ENCODE data around the gene SUGT1. TPM values are rescaled to one million over a fixed set of nuclear protein-coding genes. Genes with fewer than 3 reads are reported as not detected.
"Not testable (repeated sequence)": the region's sequence is repeated elsewhere in the genome, so short reads cannot be mapped to it uniquely, and the experiment has no call there.

The SUGT1 gene
- total RNA-seq (ENCODE audit: unreplicated experiment) = 71.8 TPM
- long read RNA-seq, partial matches to known transcripts = 3 of 9 reads
- long read RNA-seq, other reads (novel, unspliced or antisense) = 6 of 9 reads

- no peaks in the 10 kb centered on the region for H3K9me3 Mint-ChIP-seq (ENCODE audit: unreplicated experiment)
- H3K4me1 Mint-ChIP-seq (ENCODE audit: unreplicated experiment) = peaks cover 15% of the 10 kb centered on the region
- H3K27ac Mint-ChIP-seq (ENCODE audit: unreplicated experiment) = no peak within 1 kb of the TSS
- peaks cover 13% of the 10 kb centered on the region for H3K36me3 Mint-ChIP-seq (ENCODE audit: low read depth, unreplicated experiment)
- TF ChIP-seq, protein P1, sequence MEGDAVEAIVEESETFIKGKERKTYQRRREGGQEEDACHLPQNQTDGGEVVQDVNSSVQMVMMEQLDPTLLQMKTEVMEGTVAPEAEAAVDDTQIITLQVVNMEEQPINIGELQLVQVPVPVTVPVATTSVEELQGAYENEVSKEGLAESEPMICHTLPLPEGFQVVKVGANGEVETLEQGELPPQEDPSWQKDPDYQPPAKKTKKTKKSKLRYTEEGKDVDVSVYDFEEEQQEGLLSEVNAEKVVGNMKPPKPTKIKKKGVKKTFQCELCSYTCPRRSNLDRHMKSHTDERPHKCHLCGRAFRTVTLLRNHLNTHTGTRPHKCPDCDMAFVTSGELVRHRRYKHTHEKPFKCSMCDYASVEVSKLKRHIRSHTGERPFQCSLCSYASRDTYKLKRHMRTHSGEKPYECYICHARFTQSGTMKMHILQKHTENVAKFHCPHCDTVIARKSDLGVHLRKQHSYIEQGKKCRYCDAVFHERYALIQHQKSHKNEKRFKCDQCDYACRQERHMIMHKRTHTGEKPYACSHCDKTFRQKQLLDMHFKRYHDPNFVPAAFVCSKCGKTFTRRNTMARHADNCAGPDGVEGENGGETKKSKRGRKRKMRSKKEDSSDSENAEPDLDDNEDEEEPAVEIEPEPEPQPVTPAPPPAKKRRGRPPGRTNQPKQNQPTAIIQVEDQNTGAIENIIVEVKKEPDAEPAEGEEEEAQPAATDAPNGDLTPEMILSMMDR (IDR thresholded peaks at IDR 0.05; ENCODE audit: unreplicated experiment) = peak; percentile 48
- no peaks in the 10 kb centered on the region for H3K27me3 Mint-ChIP-seq (ENCODE audit: unreplicated experiment)
- no peak within 1 kb of the TSS for H3K4me3 Mint-ChIP-seq (ENCODE audit: unreplicated experiment)
- DNase-seq (ENCODE audit: low spot score) = peak; percentile 93
Observed at GRCh38 chr13:52652196-52652979, at the start of gene SUGT1. SUGT1 (plus strand) TSS chr13:52652836; CDS start chr13:52652921, 85 bp downstream.

DNA sequence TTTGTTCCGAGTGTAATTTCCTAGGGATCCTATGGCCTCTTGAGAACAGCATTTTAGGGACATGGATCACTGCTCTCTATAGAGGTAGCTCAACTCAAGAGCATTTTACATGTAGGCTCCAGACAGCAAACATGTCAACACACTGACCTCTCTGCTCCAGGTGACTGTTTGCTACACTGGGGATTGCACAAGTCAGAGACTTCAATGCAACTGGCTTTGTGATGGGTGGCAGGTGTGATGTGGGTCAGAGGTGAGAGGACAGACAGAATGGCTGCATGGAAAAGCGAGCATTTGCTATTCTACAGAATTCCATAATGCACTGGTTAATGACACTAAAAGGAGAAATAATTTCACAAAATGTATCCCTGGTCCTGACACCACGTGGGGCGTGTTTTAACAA is 49.3 kb upstream of the SUGT1 start:
- Mint-ChIP-seq H3K4me1 (ENCODE audit: unreplicated experiment) (peaks cover 40% of the 10 kb centered on the region), H3K27ac (ENCODE audit: unreplicated experiment) (peak overlapping the region; percentile 27)

DNA sequence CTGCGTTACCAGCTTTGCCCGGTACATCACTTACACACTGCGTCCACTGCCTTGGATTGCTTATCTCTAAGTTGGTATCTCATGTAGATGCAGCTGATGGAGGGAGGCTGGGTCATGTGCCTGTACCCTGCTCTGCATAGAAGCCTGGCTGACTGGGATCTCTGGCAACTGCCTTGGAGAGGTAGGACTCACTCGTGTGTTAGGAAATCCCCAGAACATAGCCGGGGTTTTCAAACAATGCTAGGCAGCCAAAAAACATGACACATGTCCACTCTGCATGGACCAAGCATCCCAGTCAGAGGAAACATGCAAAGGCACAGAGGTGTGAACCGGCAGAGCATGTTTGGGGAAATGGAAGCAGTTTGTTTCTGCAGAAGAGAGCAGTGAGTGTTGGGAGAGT is 46.5 kb upstream of the SUGT1 start:
- peaks cover 35% of the 10 kb centered on the region for H3K4me1 Mint-ChIP-seq (ENCODE audit: unreplicated experiment)
- H3K9me3 Mint-ChIP-seq (ENCODE audit: unreplicated experiment); H3K27me3 Mint-ChIP-seq (ENCODE audit: unreplicated experiment); DNase-seq (ENCODE audit: low spot score); H3K27ac Mint-ChIP-seq (ENCODE audit: unreplicated experiment): not testable (repeated sequence)
- peaks cover 31% of the 10 kb centered on the region for H3K36me3 Mint-ChIP-seq (ENCODE audit: low read depth, unreplicated experiment)
- H3K4me3 Mint-ChIP-seq (ENCODE audit: unreplicated experiment) = peak overlapping the region; percentile 47

More for the DNA sequence above, 49.3 kb upstream of the SUGT1 start:
- Mint-ChIP-seq H3K36me3 (ENCODE audit: low read depth, unreplicated experiment) (peaks cover 32% of the 10 kb centered on the region), H3K27me3 (ENCODE audit: unreplicated experiment) (peaks cover 18% of the 10 kb centered on the region)
- not testable (repeated sequence) for H3K4me3 Mint-ChIP-seq (ENCODE audit: unreplicated experiment); DNase-seq (ENCODE audit: low spot score); H3K9me3 Mint-ChIP-seq (ENCODE audit: unreplicated experiment)

DNA sequence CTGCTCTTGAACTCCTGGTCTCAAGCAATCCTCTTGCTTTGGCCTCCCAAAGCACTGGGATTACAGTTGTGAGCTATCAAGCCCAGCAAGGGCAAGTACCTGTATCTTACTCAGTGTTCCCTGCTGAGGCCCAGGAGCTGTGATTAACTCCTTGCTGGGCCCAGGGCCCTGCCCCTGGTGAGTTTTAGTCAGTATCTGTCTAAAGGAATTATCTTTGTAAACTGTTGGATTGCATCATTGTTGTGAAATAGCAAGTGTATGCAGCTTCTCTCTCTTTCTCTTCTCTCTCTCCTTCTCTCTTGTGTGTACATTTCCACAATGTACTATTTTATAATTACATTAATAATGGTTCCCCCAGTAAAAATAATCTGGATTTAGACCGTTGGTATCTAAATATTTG is 45.8 kb upstream of the SUGT1 start:
- not testable (repeated sequence) for H3K27me3 Mint-ChIP-seq (ENCODE audit: unreplicated experiment); H3K9me3 Mint-ChIP-seq (ENCODE audit: unreplicated experiment); H3K4me3 Mint-ChIP-seq (ENCODE audit: unreplicated experiment); H3K27ac Mint-ChIP-seq (ENCODE audit: unreplicated experiment); DNase-seq (ENCODE audit: low spot score)
- Mint-ChIP-seq H3K36me3 (ENCODE audit: low read depth, unreplicated experiment) (peaks cover 30% of the 10 kb centered on the region), H3K4me1 (ENCODE audit: unreplicated experiment) (peaks cover 32% of the 10 kb centered on the region)

GRCh38 chr13:52608184-52608583 is 44.5 kb upstream of the SUGT1 start:
- H3K27ac Mint-ChIP-seq (ENCODE audit: unreplicated experiment); H3K9me3 Mint-ChIP-seq (ENCODE audit: unreplicated experiment); DNase-seq (ENCODE audit: low spot score); H3K27me3 Mint-ChIP-seq (ENCODE audit: unreplicated experiment); H3K4me3 Mint-ChIP-seq (ENCODE audit: unreplicated experiment): not testable (repeated sequence)
- Mint-ChIP-seq H3K4me1 (ENCODE audit: unreplicated experiment) (peaks cover 24% of the 10 kb centered on the region), H3K36me3 (ENCODE audit: low read depth, unreplicated experiment) (peaks cover 24% of the 10 kb centered on the region)

DNA sequence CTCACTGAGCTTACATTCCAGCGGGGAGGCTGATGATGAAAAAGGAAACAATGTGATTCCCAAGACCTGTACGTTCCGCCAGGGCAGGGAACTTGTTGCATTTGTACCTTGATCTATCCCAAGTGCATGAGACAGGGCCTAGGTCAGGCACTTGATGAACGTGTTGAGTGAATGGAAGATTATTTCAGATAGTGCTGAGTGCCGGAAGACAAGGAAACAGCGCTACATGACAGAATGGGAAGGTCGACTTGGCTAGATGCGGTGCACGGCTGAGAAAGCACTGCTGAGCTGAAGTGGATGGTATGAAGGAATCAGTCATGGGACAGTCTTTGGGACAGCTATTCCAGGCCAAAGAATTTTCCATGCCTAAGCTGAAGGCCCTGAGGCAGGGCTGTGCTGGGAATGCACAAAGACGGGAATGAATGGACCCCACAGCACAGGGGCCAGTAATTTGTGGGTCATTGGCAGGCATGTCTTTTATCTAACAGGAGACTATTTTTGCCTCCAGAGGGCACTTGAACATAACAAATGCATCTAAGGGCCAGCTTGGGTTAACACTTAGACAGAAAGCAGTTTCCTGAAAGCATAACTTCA is 43.5 kb upstream of the SUGT1 start:
- Mint-ChIP-seq H3K27ac (ENCODE audit: unreplicated experiment) (peak overlapping the region; percentile 10), H3K4me1 (ENCODE audit: unreplicated experiment) (peaks cover 24% of the 10 kb centered on the region), H3K36me3 (ENCODE audit: low read depth, unreplicated experiment) (peaks cover 30% of the 10 kb centered on the region)
- H3K27me3 Mint-ChIP-seq (ENCODE audit: unreplicated experiment); DNase-seq (ENCODE audit: low spot score); H3K9me3 Mint-ChIP-seq (ENCODE audit: unreplicated experiment); H3K4me3 Mint-ChIP-seq (ENCODE audit: unreplicated experiment): not testable (repeated sequence)

DNA sequence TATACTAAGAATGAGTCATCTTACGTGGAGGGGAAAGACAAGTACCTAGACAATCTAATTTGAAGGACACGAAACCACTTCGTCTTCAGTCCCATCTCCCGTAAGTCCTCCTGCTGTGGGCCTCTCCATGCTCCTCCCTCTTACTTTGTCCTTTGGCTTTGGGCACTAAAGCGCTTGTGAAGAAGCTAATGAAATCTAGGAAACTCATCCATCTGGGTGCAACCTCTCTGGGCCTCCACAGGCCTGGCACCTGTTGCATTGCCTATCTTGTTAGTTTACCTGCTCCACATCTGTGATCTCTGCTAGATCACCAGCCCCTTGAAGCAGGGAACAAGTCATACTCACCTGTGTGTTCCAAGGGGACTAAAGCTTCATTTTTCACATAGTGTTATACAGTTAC is 42.5 kb upstream of the SUGT1 start:
- Mint-ChIP-seq H3K4me1 (ENCODE audit: unreplicated experiment) (peaks cover 24% of the 10 kb centered on the region), H3K36me3 (ENCODE audit: low read depth, unreplicated experiment) (peaks cover 30% of the 10 kb centered on the region)
- H3K27me3 Mint-ChIP-seq (ENCODE audit: unreplicated experiment); H3K9me3 Mint-ChIP-seq (ENCODE audit: unreplicated experiment); H3K4me3 Mint-ChIP-seq (ENCODE audit: unreplicated experiment); H3K27ac Mint-ChIP-seq (ENCODE audit: unreplicated experiment); DNase-seq (ENCODE audit: low spot score): not testable (repeated sequence)

Data from endothelial cell (in vitro differentiated cells).